AG09309 (cell line): Measurements from ENCODE around the gene LFNG.
A peak's percentile ranks its signal among the peaks of the same experiment; 100 is the strongest.

Experiments used
- DNase-seq: peaks from one replicate; pipeline ENCODE4 v3.0.0-alpha.2; 2010; ENCODE audit warnings: low read depth
- H3K4me3 ChIP-seq: 2 replicates; pipeline ENCODE4 v1.5.1; 2011; ENCODE audit warnings: mild to moderate bottlenecking, low read depth, low read length, moderate library complexity; ENCODE audit not compliant: control insufficient read depth
- TF ChIP-seq, protein P1 (sequence below): IDR thresholded peaks from 2 replicates; pipeline ENCODE4 v1.5.1; 2011; ENCODE audit warnings: mild to moderate bottlenecking, low read depth, low read length, inconsistent platforms; ENCODE audit not compliant: insufficient read depth, control insufficient read depth; ENCODE audit errors: missing control alignments

Gene LFNG

GRCh38 chr7:2474224-2474623, 45.4 kb upstream of the LFNG start:
- no peak overlapping the region for H3K4me3 ChIP-seq
- TF ChIP-seq, protein P1, sequence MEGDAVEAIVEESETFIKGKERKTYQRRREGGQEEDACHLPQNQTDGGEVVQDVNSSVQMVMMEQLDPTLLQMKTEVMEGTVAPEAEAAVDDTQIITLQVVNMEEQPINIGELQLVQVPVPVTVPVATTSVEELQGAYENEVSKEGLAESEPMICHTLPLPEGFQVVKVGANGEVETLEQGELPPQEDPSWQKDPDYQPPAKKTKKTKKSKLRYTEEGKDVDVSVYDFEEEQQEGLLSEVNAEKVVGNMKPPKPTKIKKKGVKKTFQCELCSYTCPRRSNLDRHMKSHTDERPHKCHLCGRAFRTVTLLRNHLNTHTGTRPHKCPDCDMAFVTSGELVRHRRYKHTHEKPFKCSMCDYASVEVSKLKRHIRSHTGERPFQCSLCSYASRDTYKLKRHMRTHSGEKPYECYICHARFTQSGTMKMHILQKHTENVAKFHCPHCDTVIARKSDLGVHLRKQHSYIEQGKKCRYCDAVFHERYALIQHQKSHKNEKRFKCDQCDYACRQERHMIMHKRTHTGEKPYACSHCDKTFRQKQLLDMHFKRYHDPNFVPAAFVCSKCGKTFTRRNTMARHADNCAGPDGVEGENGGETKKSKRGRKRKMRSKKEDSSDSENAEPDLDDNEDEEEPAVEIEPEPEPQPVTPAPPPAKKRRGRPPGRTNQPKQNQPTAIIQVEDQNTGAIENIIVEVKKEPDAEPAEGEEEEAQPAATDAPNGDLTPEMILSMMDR = no peak
- DNase-seq = no peak

- no peak overlapping the region for H3K4me3 ChIP-seq
- no peak for DNase-seq
- TF ChIP-seq, protein P1 = no peak
Observed at GRCh38 chr7:2474813-2475677, 44.5 kb upstream of the LFNG start.

GRCh38 chr7:2475678-2476015, 43.9 kb upstream of the LFNG start:
- no peak for DNase-seq
- TF ChIP-seq, protein P1 = no peak
- H3K4me3 ChIP-seq = no peak overlapping the region

- TF ChIP-seq, protein P1 = no peak
- H3K4me3 ChIP-seq = no peak within 1 kb of the TSS
- no peak for DNase-seq
Observed at GRCh38 chr7:2476298-2476697, 43.3 kb upstream of the LFNG start, which contains the start of gene GRIFIN. Gene GRIFIN (minus strand): TSS chr7:2476398. CDS start chr7:2476383, 15 bp downstream.

- no peak for DNase-seq
- no peak overlapping the region for H3K4me3 ChIP-seq
- TF ChIP-seq, protein P1 = no peak
Observed at GRCh38 chr7:2476776-2477446, 42.7 kb upstream of the LFNG start.

DNA sequence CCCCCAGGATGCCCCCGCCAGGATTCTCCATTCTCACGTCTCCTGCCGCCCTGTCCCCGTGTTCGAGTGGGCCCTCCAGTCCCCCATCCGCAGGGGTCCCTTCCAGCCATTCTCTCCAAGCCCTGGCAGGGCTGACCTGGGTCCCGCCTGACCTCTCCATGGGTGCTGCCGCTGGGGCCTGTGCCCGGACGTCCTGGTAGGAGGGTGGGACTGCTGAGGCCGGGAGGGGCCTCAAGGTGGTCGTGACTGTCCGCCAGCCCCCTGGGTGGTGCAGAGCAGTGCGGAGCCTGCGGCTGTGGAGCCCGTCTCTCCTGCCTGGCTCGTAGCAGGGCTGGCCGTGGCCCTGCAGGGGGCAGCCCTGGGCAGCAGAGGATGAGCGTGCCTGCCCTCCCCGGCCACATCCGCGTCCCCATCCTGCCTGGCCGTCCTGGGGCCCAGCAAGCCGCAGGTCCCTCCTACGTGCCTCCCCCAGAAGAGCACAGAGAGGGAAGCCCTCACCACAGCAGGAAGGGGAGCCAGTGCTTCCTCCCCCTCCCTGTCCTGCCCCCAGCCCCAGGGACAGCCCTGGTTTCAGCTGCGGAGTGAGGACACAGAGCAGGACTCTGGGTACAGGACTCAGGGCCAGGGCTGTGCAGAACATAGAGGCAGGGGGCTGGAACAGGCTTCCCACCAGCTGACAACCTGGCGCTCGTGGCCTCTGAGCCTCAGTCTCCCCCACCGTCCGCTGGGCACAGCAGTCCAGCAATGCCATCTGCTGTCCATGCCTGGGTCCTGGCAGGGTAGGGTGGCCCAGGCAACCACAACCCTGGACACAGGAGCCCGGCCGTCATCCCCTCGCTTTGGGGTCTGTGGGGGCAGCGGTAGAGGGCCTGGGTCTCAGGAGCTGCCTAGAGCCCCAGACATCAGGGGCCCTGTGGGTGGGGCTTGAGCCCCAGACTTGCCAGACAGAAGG, 41.9 kb upstream of the LFNG start:
- TF ChIP-seq, protein P1 = peak; percentile 91
- DNase-seq = no peak
- H3K4me3 ChIP-seq = no peak overlapping the region
